ENCODE results near the gene NAB1. TPM values are rescaled to one million over a fixed set of nuclear protein-coding genes. Genes with fewer than 3 reads are reported as not detected.
"Not testable (repeated sequence)": the region's sequence is repeated elsewhere in the genome, so short reads cannot be mapped to it uniquely, and the experiment has no call there.

Gene NAB1
- total and polyA plus RNA-seq, 8 donors, result 7.2 to 23.4 (median 10.5) TPM

GRCh38 chr2:190607014-190607597, 41.8 kb upstream of the NAB1 start:
- no peaks in the 10 kb centered on the region for H3K27me3 ChIP-seq
- 54 to 56% methylated on average over 4 of the region's 4 CpGs for WGBS, 2 donors
- no peaks in the 10 kb centered on the region for H3K4me1 ChIP-seq
- FAIRE-seq (no peak), ATAC-seq (no peak), DNase-seq (no peak)
- H3K36me3 ChIP-seq, result no peaks in the 10 kb centered on the region
- intact Hi-C loops (cut with DNase I), result no loop called here
- no peak overlapping the region for H3K27ac ChIP-seq
- TF ChIP-seq CTCF (IDR thresholded peaks at IDR 0.05), result no peak
- H3K9me3 ChIP-seq, result no peaks in the 10 kb centered on the region
- H3K4me3 ChIP-seq, result no peak overlapping the region

DNA sequence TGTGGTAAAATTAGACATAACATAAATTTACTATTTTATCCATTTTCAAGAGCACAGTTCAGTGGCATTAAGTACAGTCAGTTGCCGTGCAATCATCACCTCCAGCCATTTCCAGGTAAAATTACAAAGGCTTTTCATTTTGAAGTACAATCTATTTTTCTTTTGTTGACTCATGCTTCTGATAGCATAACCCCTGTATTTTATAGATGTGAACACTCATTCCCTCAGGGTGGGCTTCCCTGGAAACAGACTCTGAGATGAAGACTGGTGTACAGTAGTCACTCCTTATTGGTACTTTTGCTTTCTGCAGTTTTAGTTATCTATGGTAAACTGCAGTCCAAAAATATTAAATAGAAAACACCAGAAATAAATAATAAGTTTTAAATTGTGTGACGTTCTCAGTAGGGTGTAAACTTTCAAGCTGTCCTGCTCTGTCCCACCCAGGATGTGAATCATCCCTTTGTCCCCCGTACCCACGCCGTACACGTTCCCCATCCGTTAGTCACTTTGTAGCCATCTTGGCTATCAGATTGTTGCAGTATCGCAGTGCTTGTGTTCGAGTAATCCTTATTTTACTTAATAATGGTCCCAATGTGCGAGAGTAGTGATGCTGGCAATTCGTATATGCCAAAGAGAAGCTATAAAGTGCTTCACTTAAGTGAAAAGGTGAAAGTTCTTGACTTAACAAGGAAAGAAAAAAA, 41.1 kb upstream of the NAB1 start:
- 73 to 78% methylated on average over 11 of the region's 11 CpGs for WGBS, 2 donors

GRCh38 chr2:190608863-190609262, 40.0 kb upstream of the NAB1 start:
- FAIRE-seq, H3K27me3 ChIP-seq: not testable (repeated sequence)

More for the DNA sequence above, 41.1 kb upstream of the NAB1 start:
- Histone ChIP-seq H3K36me3 (no peaks in the 10 kb centered on the region), H3K4me3 (no peak overlapping the region), H3K4me1 (no peaks in the 10 kb centered on the region), H3K9me3 (no peaks in the 10 kb centered on the region), H3K27ac (no peak overlapping the region), H3K27me3 (no peaks in the 10 kb centered on the region)
- FAIRE-seq (no peak), ATAC-seq (no peak), DNase-seq (no peak)
- no peak for TF ChIP-seq CTCF (IDR thresholded peaks at IDR 0.05)
- intact Hi-C loops (cut with DNase I), result no loop called here

GRCh38 chr2:190609397-190609796, 39.5 kb upstream of the NAB1 start:
- H3K36me3 ChIP-seq; intact Hi-C loops (cut with DNase I); H3K27me3 ChIP-seq; FAIRE-seq; H3K4me1 ChIP-seq; H3K4me3 ChIP-seq; H3K9me3 ChIP-seq; ATAC-seq; DNase-seq; H3K27ac ChIP-seq: not testable (repeated sequence)
- 43 to 58% methylated on average over 1 of the region's 1 CpG for WGBS, 2 donors

More at GRCh38 chr2:190608863-190609262, 40.0 kb upstream of the NAB1 start:
- H3K9me3 ChIP-seq; H3K27ac ChIP-seq; H3K36me3 ChIP-seq; intact Hi-C loops (cut with DNase I); H3K4me3 ChIP-seq; ATAC-seq; H3K4me1 ChIP-seq; DNase-seq: not testable (repeated sequence)
- 76 to 80% methylated on average over 3 of the region's 3 CpGs for WGBS, 2 donors

DNA sequence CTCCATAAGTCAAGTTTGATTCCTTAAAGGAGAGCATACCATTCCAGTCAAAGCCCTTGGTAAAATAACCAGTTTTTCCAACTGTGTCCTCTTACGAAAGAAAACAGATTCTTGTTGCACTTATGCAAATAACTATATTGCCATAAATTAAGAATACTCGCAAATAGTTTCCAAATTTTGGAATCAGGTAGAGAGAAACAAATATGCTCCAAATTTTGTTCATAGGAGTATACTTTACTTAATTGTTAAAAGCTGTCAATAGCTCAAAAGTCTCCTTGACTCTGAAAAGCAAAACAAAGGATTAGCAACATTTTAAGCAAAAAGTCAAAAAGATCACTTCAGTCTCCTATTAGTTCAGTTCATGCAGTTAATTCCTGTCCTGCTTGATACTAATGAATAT, 38.4 kb upstream of the NAB1 start:
- H3K27me3 ChIP-seq; intact Hi-C loops (cut with DNase I); H3K27ac ChIP-seq; FAIRE-seq; ATAC-seq; H3K4me3 ChIP-seq; DNase-seq; H3K4me1 ChIP-seq; H3K9me3 ChIP-seq; H3K36me3 ChIP-seq: not testable (repeated sequence)
- WGBS, 2 donors, result 90 to 99% methylated on average over 2 of the region's 2 CpGs

- TF ChIP-seq CTCF (IDR thresholded peaks at IDR 0.05), result no peak
- 67 to 70% methylated on average over 3 of the region's 3 CpGs for WGBS, 2 donors
- ATAC-seq (no peak), DNase-seq (no peak), FAIRE-seq (no peak)
- Histone ChIP-seq H3K4me1 (no peaks in the 10 kb centered on the region), H3K27me3 (no peaks in the 10 kb centered on the region), H3K4me3 (no peak overlapping the region), H3K9me3 (no peaks in the 10 kb centered on the region), H3K36me3 (no peaks in the 10 kb centered on the region), H3K27ac (no peak overlapping the region)
- intact Hi-C loops (cut with DNase I), result no loop called here
Observed at GRCh38 chr2:190615555-190616200, 33.2 kb upstream of the NAB1 start.
